ELR (cell line): ENCODE measurements around the gene CBLN4.
A peak's percentile ranks its signal among the peaks of the same experiment; 100 is the strongest.

Source experiments
- DNase-seq: peaks from one replicate; pipeline ENCODE4 v3.0.0-alpha.2; 2015; ENCODE audit warnings: low read depth

Gene CBLN4

DNA sequence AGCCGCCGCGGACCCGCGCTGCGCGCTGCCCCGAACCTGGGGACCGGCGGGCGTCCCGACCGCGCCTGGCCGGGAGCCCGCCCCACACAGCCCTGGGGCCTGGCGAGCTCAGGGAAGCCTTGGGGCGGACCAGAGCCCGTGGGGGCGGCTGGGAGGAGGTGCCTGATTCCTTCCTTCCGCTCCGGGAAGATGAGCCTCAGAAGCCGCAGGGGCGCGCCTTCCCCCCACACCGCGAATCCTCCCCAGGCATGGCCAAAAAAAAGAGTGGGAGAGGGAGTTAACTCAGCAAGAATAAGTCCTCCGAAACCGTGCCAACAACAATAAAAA is at the start of gene CBLN4:
CBLN4 (minus strand) TSS at position 131 of the 327 bp plus-strand sequence. CDS start 1,348 bp downstream, outside the sequence.
- no peak for DNase-seq

DNA sequence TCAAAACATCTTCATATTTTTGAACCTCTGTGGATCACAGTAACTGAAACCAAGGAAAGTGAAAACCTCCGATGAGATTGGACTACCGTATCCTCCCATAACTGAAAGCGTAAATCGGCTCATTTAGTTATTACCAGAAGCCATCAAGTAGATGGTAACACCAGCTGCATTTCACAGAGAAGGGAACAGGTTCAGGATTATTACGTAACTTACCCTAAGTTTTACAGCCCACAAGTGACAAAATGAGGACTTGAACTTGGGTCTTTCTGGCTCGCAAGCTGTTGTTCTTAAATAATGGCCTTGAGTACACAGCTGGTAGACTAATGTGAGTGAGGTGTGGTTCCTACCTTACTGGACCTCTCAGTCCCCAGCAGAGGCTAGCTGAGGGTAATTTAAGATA is 37.9 kb upstream of the CBLN4 start:
- DNase-seq: no peak

DNA sequence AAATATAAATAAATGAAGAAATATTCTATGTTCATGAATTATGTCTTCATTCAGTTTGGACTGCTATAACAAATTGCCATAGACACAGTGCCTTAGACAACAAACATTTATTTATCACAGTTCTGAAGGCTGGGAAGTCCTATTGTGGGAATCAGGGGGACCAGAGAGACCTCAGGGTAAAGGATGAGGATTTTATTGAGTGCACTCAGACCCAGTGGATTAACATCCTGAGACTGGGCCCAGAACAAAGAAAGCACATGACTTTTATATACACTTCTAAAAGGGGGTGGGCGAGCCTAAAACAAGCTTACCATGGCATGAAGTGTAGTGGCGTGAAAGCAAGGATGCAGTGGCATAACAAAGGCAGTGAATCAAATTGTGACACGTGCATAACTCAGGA is 26.9 kb upstream of the CBLN4 start:
- peak; percentile 1 for DNase-seq

DNA sequence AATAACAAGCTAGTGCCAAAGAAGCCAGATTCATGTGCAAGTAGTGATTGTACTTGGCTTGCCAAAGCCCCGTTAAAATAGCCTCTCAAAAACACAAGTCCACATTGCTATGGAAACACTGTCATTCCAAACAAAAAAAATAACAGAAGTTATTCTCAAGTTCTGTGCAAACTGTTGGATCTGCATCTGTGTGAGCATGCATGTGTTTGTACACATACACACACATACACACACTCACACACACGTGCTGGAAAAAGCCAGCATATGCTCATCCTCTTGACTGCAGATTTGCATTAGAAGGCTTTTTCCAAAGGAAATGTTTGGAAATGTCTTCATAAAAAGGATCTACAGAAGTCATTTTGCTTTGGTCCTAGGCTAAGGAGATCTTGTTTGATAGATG is 13.4 kb upstream of the CBLN4 start:
- DNase-seq: no peak

DNA sequence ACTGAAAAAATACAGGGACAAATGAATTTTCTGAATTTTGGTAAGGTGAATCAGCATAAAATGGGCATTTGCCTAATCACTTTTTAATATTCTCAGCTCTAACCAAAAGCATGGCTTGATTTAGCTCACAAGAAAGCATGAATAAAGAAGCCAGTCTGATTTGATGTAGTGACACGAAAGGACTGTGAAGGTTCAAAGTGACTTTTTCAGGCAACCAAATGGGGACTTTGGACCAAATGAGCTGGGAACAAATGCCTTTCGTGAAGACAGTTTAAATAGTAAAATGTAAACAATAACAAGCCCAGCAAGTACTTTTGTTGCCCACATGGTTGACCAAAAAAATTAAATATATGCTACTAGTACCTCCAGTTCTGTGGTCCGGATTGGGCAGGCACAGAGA is 12.9 kb upstream of the CBLN4 start:
- DNase-seq: no peak

DNA sequence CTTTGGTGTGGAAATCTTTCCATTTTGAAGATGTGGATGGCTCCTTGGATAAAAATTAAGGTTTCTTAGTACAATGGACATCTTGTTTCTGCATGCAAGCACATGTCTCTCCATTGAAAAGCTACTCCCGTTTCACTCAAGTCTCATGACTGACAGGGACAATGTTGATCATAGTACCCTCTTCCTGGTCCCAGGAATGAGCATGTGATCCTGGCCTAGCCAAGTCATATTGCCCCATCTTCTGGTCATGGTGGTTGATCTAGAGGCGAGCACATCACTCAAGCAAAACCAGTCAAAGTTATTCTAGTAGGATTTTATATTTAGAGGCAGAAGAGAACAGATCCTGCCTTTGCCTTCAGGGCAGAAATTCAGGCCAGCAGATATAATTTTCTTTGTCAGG is 12.2 kb upstream of the CBLN4 start:
- DNase-seq: no peak

DNA sequence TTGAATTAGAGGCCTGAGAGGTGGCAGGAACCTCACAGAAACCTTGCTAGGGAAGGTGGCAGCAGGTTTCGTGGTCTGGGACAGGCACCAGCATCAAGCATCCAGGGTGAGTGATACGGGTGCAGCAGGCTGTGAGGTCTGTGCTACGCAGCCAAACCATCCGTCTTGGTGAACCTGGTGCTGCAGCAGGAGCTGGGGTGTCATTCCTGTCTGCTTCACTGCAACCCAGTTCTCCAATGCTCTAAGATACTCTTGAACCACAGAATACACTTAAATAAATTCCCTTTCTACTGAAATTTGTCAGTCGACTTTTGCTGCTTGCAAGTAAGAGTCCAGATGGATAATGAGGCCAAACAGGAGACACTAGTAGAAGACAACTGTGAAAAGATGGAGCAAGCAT is 9.7 kb upstream of the CBLN4 start:
- no peak for DNase-seq

DNA sequence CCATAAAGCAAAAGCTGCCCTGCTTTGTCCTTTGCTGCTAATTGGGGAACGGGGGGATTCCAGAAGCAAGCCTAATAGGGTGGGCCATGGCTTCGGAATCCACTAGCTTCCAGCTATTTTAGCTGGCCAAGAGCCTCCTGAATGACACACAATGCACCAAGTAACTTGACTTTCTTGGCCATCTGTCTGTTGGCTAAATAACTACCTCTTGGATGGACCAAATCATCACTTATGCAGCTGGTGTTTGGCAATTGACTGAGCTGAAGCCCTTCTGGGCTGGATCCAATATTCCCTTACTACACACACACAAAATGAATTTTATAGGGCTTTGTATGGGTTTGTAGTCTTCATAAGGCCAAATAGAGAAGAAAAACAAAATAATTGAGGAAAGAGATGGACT is 8.8 kb upstream of the CBLN4 start:
- DNase-seq: no peak

DNA sequence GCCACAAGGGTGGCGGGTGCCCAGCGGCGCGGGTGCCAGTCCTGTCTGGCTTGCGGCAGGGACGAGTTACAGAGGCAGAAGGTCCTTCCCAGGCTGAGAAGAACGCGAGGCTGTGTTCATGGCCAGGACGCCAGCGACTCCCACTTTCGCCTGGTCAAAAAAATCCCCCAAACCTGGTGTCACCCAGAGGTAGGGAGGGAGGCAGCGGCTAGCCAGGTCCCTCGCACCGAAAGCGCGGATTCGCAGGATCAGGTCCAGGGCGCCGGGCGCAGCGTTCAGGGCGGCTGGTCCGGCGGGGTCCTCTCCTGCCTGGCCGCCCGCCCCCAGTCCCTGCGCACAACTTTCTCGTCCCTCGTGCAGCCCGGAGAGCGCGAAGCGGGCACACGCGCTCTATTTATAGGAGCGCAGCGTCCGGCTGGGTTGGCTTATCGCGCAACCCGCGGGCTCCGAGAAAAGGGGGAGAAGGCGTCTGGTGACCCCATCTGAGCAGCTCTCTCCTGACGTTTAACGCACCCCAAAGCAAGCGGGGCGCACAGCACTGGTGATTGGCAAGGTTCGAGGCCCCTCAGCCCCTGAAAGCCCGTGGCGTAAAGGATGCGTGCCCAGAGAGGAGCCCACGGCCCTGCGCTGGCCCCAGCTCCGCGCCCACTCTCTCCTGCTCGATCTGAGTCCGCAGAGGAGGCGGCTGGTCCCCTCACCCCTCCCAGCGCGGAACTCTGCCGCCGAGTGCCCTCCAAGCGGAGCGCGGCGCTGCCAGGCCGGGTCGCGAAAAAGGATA is 519 bp downstream of the CBLN4 start:
- no peak for DNase-seq

DNA sequence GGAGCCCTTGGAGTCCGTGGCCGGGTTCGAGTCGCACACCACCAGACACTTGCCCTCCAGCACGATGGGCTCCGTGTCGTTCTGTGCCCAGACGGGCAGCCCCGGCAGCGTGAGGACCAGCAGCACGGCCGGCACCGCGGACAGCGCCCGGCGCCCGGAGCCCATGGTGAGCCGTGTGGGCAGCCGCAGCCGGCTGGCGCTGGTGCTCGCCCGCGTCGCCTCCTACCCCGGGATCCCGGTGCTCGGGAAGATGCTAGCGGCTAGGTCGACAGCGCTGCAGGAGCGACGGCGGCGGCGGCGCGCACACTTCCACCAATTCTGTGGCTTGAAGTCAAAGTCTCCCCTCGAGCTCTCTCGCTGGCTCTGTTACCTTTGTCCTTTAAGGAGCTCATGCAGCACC is 1.3 kb downstream of the CBLN4 start:
- DNase-seq: no peak

DNA sequence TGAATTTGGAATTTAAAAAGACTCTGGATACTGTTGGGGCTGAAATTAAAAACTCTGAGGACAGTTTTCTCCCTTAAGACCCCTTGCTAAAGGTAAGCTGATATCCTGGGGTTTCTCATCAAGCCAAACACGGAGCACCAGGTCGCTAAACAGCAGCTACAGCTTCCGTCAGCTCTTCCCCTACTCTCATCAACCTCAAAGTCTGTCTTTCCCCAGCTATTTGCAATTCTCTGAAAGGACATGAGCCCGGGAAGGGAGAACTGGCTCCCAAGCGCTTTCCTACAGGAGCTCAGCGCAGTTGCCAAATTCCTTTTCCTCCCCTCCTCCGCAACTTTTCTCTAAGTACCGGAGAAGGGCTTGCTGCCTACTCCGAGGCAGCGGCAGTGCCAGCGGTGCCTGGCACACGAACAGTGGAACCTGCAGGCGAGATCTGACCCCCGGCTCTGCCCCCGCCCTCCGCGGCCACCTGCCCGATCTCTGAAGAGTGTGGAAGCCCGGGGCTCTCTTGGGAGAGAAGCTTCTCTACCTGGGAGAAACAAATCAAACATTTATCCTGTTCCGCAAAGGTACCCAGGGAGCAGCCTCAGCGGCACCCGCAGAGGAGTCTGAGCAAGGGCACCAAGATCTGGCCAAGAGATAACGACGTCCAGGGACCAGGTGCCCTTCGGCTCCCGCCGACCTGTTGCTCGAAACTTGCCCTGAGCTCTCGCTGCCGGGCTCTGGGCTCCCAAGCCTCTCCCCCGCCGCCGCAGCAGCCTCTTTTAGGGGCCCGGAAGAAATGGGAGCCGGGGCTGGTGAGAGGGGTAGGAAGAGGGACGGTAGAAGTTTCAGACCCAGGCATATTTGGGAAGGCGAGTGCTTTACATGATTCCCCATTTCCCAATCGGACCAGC is 2.2 kb downstream of the CBLN4 start:
- DNase-seq: no peak

DNA sequence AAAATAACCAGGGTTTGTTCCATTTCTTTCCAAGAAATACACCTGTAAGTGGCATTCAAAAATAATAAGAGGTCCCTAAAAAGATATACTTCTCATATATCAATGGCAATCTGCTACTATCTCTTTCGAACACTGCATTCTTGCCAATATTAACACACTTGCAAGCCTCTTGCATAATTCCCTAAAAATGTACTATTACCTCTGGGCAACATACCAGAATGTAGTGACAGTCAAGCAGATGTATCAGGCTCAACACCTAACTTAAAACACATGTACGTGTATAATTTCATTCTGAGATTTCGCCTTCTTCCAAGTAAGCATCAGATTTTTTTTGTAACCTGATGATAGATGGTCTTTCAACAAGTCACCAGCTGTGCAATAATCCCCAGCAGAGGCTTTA is 3.4 kb downstream of the CBLN4 start:
- no peak for DNase-seq

DNA sequence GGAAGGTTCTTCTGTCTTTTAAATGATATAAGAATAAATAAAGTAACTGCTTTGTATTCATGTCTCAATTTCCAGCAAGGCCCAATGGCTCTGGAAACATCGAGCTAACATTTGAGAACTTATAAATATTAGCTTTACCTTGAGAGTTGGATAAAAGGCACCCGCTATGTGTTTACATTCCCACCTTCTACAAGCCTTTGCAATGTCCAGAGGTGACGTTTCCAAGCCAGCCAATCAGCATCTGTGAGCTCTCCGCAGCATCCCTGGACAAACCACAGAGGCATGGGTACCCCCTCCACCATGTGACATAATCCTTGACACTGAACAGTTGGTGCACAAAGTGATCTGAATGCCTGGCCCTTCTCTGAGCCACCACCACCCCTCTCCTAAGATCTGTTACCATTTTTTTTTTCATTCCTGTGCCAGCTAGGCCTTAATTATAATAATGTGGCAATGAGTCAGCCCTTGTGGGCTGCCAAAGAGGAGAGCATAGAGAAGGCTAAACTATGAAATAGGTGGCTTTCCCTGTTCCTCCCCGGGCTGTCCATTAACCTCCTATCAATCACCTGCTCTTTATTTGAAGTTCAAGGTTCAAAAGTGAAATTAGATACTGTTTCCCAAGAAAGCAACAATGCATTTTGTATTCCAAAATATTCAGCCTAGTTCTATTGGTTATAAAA is 4.1 kb downstream of the CBLN4 start:
- no peak for DNase-seq

DNA sequence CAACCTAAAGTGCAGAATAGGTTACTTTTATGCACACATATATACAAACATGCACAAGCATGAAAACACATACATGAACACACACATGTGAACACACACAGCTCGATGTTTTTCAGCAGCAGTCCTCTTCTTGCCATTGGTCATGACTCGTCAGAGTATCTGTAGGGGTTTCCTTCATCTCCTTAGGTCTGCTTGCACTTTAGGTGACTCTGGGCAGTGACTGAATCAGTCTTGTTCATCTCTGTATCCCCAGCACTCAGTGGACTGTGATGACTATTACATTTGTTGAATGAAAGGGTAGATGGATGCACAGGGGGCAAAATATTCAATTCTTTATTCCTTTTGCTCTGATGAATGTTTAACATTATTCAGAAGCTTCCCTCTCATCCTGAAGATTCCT is 26.8 kb downstream of the CBLN4 start:
- no peak for DNase-seq

DNA sequence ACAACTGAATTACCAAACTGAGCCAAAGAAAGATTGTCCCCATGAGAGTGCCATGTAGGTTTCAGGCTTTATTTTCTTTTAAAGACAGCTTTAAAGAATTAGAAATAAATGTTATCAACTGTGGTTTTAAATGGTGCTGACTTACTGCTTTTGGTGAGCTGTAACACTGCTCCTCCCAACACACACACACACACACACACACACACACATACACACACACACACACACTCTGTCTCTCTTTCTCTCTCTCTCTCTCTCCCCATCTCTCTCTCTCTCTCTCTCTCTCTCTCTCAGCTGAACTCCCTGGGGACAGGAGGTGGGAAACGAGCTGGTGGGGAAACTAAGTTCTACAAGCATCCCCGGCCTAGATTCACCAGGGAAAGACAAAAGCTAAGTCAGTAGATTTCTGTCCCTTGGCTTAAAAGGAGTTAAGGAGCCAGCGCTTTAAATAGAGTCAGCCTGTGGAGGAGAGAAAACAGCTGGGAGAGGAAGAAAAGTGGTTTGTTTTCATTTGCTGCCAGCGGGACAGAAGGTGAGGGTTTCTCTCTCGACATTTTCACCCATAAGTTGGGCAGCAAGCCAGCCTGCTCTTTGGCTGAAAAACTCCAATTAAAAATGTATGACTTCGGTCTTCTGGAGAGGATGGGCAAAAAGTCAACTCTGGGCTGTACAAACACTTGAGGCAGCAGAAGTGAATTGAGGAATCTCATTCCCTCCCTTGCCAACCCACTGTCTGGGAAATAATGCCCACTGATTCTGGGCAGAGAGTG is 27.4 kb downstream of the CBLN4 start:
- no peak for DNase-seq

DNA sequence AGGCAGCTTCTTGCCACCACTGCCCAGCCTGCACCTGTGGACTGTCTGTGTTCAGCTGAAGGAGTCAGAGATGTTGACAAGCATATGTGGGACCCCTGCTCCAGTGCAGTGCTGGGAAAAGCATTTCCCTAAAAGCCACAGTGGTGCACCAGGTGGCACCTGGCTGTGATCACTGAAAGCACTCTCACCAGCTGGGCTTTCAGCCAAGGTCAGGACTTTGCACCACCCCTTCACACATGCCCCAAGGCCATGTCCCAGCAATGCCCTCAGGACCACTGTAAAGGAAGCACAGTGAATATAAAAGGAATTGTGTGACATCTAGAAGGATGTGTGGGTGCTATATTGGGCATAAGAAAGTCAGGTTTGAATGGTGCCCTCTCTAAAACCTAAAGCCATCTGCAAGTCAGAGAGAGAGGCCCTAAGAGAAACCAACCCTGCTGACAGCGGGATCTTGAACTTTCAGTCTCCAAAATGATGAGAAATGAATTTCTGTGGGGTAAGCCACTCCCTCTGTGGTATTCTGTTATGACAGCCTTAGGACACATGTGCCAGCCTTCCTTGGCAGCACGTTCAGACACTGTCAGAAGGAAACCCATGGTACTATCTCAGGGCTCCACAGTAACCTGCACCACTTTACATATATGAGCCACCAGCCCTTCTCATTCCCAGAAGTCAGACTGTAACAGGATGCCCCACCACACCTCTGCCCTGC is 30.7 kb downstream of the CBLN4 start:
- no peak for DNase-seq

DNA sequence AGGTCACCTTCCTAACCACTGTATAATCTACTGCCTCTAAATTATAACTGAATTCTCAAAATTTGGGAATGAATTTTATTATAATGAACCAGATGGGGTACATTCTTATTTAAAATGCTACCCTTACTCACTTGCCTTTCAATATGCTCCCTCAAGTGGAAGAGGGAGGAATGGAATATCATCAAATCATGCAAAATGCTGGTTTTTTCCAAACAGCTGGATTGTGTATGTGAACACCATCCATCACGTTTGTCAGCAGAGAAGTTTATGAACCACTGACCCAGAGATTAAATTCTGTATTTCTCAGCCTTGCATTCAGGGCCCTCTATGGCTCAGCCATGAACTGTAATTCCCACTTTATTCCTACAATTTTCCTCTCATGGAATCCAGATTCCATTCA is 40.5 kb downstream of the CBLN4 start:
- DNase-seq: no peak

DNA sequence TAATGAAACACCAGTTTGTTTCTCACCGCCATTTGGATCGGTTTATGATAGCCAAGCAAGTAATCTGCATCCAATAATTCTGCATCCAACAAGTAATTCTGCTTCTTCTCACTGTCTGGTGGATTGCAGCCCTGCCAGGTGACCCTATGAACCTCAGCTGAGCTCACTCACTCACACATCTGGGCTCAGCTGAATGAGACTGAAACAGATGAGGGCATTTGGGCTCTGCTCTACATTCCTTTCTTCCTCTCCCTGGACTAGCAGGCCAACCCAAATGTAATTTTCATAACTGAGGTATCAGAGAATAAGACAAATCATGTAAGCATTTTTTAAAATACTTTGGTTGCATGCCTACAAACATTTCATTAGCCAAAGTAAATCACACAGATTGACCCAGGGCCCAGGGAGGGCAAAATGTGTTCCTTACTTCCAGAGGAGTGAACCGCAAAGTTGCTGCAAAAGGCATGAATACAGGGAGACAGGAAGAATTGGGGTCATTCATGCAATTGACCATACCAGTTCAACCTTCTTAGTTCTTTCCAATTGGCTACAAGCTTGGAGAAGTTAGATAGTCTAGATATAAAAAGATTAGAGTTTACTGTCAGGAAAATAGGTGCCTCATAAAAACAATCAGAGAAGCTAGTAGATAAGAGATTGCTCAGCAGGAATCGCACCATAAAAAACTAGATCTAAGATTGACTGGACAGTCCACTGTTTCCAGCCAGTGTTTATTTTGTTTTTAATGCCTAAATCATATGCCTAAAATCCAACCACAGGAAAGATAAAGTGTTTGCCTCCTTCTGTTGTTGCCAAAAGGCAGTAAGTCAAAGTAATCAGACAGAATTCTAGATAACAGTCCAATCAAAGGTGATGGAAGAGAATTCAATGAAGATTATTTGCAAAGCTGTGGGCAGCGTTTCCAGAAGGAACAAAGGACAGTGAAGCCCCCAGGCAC is 43.7 kb downstream of the CBLN4 start:
- DNase-seq: no peak

DNA sequence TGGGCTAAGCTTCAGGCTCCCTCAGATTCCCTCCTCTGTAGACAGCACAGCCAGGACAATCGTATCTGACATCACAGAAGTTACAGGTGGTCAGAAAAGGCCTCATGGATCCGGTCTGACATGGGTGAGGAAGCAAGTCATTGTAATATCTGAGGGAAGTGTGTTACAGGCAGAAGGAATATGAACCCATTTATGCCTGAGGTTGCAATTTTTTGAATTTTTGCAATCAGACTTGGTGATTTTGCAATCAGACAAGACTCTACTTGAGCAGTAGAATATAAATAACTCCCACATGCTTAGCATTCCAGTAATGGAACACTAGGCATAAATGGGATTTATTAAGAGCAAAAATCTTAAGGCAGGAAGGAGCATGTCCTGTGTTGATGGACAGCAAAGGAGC is 52.1 kb downstream of the CBLN4 start:
- no peak for DNase-seq

DNA sequence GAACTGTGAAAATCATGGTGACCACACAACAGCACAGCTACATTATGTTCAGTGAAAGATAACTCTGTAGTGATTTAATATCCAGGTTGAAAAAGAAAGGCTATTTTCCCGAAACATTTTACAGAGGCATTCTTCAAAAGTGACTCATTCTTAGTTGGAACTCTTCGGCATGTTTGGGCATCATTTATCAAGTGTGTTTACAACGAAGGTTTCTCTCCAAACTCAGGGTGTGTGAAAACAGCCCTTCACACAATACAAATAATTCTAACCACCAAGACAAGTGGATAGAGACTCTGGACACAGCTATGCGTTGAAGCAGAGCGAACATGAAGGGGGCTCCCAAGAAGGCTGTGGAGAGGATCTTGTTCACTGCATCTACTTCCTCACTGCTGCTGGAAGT is 57.6 kb downstream of the CBLN4 start:
- no peak for DNase-seq
